T-helper 2 cell treated with Interferon-gamma antibody and Interleukin-4, amounts not matched to agents 100 ng/mL and 5 ng/mL, for 36 hours (primary cell): ENCODE results near the gene CCDC87. TPM values are rescaled to one million over a fixed set of nuclear protein-coding genes. Genes with fewer than 3 reads are reported as not detected.

ENCODE experiments used
- intact Hi-C: fragments of 100-400 bp; cut with micrococcal nuclease; formaldehyde crosslinking; loops from one replicate; pipeline ENCODE4 v1.15.1; 2023
- total RNA-seq: library from RNA; stranded (reverse); gene quantifications from 2 replicates; pipeline ENCODE4 v1.2.3, GENCODE V29; 2022

CCDC87 gene
- total RNA-seq, result 0.07 and 0.11 TPM in 2 replicates

- intact Hi-C loops, result loop anchor here (1.0 to 10.0 kb wide), 6 partner anchors 13 to 362 kb away; partner anchors contain the start of genes ACTN3, PC, RBM14 and RBM4
Measured at GRCh38 chr11:66592457-66593302, at the start of gene CCDC87, which contains the start of gene CCS. TSS of gene CCDC87 (minus strand) at chr11:66593063. CDS start at chr11:66593015, 48 bp downstream. TSS of gene CCS (plus strand) at chr11:66593185. CDS start at chr11:66593262, 77 bp downstream.

GRCh38 chr11:66641834-66642233, 49.0 kb upstream of the CCDC87 start:
- intact Hi-C loops, result no loop called here

- intact Hi-C loops, result loop anchor here (2.0 kb wide), 1 partner anchor 47 kb away; the partner anchor contains the start of genes CCDC87 and CCS
Measured at GRCh38 chr11:66639814-66640340, 47.0 kb upstream of the CCDC87 start.

- intact Hi-C loops, result loop anchor here (2.0 kb wide), 1 partner anchor 46 kb away; the partner anchor contains the start of genes CCDC87 and CCS
Measured at GRCh38 chr11:66639066-66639813, 46.4 kb upstream of the CCDC87 start.

- intact Hi-C loops, result loop anchor here (1.0 to 2.0 kb wide), 3 partner anchors 22 to 46 kb away; partner anchors contain the start of genes CCDC87, CCS, RBM14 and RBM4B
Measured at GRCh38 chr11:66638177-66639065, 45.6 kb upstream of the CCDC87 start, which contains the start of gene RBM4. TSS of gene RBM4 (plus strand) at chr11:66638703. CDS start at chr11:66639712, 1,009 bp downstream.

- intact Hi-C loops, result loop anchor here (1.0 to 2.0 kb wide), 3 partner anchors 21 to 45 kb away; partner anchors contain the start of genes CCDC87, CCS, RBM14 and RBM4B
Measured at GRCh38 chr11:66637557-66638176, 44.8 kb upstream of the CCDC87 start.

GRCh38 chr11:66636411-66636810, 43.5 kb upstream of the CCDC87 start:
- intact Hi-C loops, result no loop called here

- intact Hi-C loops, result no loop called here
Measured at GRCh38 chr11:66632952-66633351, 40.1 kb upstream of the CCDC87 start.

GRCh38 chr11:66631883-66632282, 39.0 kb upstream of the CCDC87 start:
- intact Hi-C loops, result no loop called here

GRCh38 chr11:66629356-66629755, 36.5 kb upstream of the CCDC87 start:
- intact Hi-C loops, result no loop called here

GRCh38 chr11:66628061-66628603, 35.3 kb upstream of the CCDC87 start:
- intact Hi-C loops, result no loop called here

- intact Hi-C loops, result no loop called here
Measured at GRCh38 chr11:66626926-66627325, 34.1 kb upstream of the CCDC87 start.

- intact Hi-C loops, result no loop called here
Measured at GRCh38 chr11:66626382-66626781, 33.5 kb upstream of the CCDC87 start.

GRCh38 chr11:66625752-66626149, 32.9 kb upstream of the CCDC87 start:
- intact Hi-C loops, result no loop called here

GRCh38 chr11:66625041-66625751, 32.3 kb upstream of the CCDC87 start:
- intact Hi-C loops, result no loop called here

GRCh38 chr11:66624450-66624849, 31.6 kb upstream of the CCDC87 start:
- intact Hi-C loops, result no loop called here

- intact Hi-C loops, result loop anchor here (5.0 to 10.0 kb wide), 4 partner anchors 42 to 352 kb away; partner anchors contain the start of genes B4GAT1, BRMS1 and RAB1B
Measured at GRCh38 chr11:66619080-66619554, 26.3 kb upstream of the CCDC87 start.

- intact Hi-C loops, result loop anchor here (2.0 to 10.0 kb wide), 5 partner anchors 40 to 502 kb away; partner anchors contain the start of genes B4GAT1, BRMS1, KDM2A and RAB1B
Measured at GRCh38 chr11:66617155-66617834, 24.4 kb upstream of the CCDC87 start.
